Body of pancreas (tissue), 4 donors: ENCODE data around the gene SCAF8.

ENCODE experiments used
- POLR2A ChIP-seq, 3 donors: fragments of 450-650 bp; IDR thresholded peaks; one replicate each; pipeline ENCODE4 v1.6.1; 2016; ENCODE audit warnings: antibody characterized with exemption in 3 of 3, mild to moderate bottlenecking in 2 of 3
- TF ChIP-seq, protein P1 (sequence below), 7 experiments: fragments of 450-650 bp in 4 of 7; fragments of 200-600 bp in 3 of 7; sonication (generic) in 3 of 7; IDR thresholded peaks; one replicate each; pipeline ENCODE4 v1.5.1; 2016 to 2019; ENCODE audit warnings: antibody characterized with exemption in 7 of 7

DNA sequence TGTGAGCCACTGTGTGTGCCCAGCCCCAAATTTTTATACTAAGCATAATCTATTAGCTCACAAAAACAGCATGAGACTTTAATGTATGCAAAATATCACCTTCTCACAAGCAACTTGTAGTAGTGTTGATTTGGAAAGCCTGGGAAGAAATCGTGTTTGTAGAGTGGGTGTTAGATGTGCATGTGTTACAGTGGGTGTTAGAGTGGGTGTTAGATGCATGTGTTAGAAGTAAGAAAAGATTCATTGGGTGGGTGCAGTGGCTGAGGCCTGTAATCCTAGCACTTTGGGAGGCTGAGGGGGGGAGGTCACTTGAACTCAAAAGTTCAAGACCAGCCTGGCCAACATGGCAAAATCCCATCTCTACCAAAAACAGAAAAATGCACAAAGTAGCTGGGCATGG lies 6.3 kb upstream of the SCAF8 start:
- TF ChIP-seq, protein P1, sequence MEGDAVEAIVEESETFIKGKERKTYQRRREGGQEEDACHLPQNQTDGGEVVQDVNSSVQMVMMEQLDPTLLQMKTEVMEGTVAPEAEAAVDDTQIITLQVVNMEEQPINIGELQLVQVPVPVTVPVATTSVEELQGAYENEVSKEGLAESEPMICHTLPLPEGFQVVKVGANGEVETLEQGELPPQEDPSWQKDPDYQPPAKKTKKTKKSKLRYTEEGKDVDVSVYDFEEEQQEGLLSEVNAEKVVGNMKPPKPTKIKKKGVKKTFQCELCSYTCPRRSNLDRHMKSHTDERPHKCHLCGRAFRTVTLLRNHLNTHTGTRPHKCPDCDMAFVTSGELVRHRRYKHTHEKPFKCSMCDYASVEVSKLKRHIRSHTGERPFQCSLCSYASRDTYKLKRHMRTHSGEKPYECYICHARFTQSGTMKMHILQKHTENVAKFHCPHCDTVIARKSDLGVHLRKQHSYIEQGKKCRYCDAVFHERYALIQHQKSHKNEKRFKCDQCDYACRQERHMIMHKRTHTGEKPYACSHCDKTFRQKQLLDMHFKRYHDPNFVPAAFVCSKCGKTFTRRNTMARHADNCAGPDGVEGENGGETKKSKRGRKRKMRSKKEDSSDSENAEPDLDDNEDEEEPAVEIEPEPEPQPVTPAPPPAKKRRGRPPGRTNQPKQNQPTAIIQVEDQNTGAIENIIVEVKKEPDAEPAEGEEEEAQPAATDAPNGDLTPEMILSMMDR (IDR thresholded peaks at IDR 0.05): no peak
- no peak for TF ChIP-seq POLR2A (IDR thresholded peaks at IDR 0.05)
